ACC112 (cell line): Measurements from ENCODE around the gene TEX11.
"Not testable (repeated sequence)": the region's sequence is repeated elsewhere in the genome, so short reads cannot be mapped to it uniquely, and the experiment has no call there.

Experiments used
- H2AFZ ChIP-seq: fragments of 200-600 bp; sonication (generic); one replicate; pipeline ENCODE4 v1.6.0; 2017; ENCODE audit warnings: antibody characterized with exemption, low read length; ENCODE audit not compliant: unreplicated experiment
- H3K27ac ChIP-seq: fragments of 200-600 bp; sonication (generic); 2 replicates; pipeline ENCODE4 v1.5.1; 2014; ENCODE audit warnings: low read depth, mild to moderate bottlenecking, antibody characterized with exemption, low read length, moderate library complexity
- H3K27me3 ChIP-seq: fragments of 200-600 bp; sonication (generic); 2 replicates; pipeline ENCODE4 v1.6.1; 2014; ENCODE audit warnings: mild to moderate bottlenecking, antibody characterized with exemption, low read length, moderate library complexity, mixed read lengths; ENCODE audit not compliant: insufficient read depth
- H3K36me3 ChIP-seq: fragments of 200-600 bp; sonication (generic); 2 replicates; pipeline ENCODE4 v1.6.1; 2016; ENCODE audit warnings: mild to moderate bottlenecking, antibody characterized with exemption, low read length, moderate library complexity, mixed read lengths; ENCODE audit not compliant: insufficient read depth
- H3K4me1 ChIP-seq: fragments of 200-600 bp; sonication (generic); one replicate; pipeline ENCODE4 v1.6.1; 2016; ENCODE audit warnings: low read length, mixed read lengths; ENCODE audit not compliant: insufficient read depth, unreplicated experiment, control insufficient read depth
- H3K4me3 ChIP-seq: fragments of 200-600 bp; sonication (generic); 2 replicates; pipeline ENCODE4 v1.5.1; 2014; ENCODE audit warnings: mild to moderate bottlenecking, low read depth, low read length
- H3K79me2 ChIP-seq: fragments of 200-600 bp; sonication (generic); one replicate; pipeline ENCODE4 v1.6.0; 2016; ENCODE audit warnings: low read length; ENCODE audit not compliant: control insufficient read depth, unreplicated experiment, insufficient read depth

Gene TEX11

DNA sequence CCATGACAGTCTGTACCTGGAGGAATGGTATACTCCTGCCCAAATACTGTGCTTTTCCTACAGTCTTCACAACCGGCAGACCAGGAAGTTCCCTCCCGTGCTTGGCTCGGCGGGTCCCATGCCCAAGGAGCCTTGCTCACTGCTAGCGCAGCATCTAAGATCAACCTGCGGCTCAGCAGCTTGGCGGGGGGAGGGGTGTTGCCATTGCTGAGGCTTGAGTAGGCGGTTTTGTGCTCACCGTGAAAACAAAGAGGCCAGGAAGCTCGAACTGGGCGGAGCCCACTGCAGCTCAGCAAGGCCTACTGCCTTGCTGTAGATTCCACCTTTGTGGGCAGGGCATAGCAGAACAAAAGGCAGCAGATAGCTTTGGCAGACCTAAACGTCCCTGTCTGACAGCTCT, 152.7 kb downstream of the TEX11 start:
- no peaks in the 10 kb centered on the region for H3K4me1 ChIP-seq
- H3K4me3 ChIP-seq, result no peak overlapping the region
- no peak overlapping the region for H2AFZ ChIP-seq
- no peak overlapping the region for H3K27ac ChIP-seq
- no peaks in the 10 kb centered on the region for H3K36me3 ChIP-seq
- H3K27me3 ChIP-seq, result no peaks in the 10 kb centered on the region
- H3K79me2 ChIP-seq, result no peaks in the 10 kb centered on the region

DNA sequence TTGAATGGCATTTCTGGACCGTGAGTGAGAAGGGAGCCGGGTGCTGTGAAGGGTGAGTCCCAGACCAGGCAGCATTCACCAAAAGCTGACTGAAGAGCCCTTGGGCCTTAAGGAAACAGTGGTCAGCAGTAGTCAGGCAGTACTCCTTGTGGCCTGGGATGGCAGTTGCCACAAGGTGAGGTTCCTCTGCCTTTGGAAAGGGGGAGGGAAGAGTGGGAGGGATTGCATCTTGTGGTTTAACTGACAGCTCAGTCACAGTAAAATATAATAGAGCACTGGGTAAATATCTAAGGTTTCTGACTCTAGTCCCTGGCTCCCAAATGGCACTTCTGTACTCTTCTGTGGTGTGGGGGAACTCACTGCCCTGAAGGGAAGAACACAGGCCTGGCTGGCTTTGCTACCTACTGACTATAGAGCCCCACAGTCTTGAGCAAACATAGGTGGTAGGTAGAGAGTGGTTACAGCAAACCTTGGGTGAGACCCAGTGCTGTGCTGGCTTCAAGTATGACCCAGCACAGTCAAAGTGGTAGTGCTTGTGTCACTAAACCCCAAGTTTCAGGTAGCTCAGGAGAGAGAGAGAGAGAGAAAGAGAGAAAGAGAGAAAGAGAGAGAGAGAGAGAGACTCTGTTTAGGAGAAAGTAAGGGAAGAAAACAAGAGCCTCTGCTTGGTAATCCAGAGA, 154.2 kb downstream of the TEX11 start:
- no peak overlapping the region for H2AFZ ChIP-seq
- H3K36me3 ChIP-seq, result no peaks in the 10 kb centered on the region
- H3K79me2 ChIP-seq, result no peaks in the 10 kb centered on the region
- no peaks in the 10 kb centered on the region for H3K27me3 ChIP-seq
- no peak overlapping the region for H3K27ac ChIP-seq
- H3K4me3 ChIP-seq, result no peak overlapping the region
- H3K4me1 ChIP-seq, result no peaks in the 10 kb centered on the region

DNA sequence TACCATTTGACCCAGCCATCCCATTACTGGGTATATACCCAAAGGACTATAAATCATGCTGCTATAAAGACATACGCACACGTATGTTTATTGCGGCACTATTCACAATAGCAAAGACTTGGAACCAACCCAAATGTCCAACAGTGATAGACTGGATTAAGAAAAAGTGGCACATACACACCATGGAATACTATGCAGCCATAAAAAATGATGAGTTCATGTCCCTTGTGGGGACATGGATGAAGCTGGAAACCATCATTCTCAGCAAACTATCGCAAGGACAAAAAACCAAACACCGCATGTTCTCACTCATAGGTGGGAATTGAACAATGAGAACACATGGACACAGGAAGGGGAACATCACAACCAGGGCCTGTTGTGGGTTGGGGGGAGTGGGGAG, 174.7 kb downstream of the TEX11 start:
- not testable (repeated sequence) for H2AFZ ChIP-seq, H3K4me1 ChIP-seq, H3K4me3 ChIP-seq, H3K27ac ChIP-seq, H3K79me2 ChIP-seq, H3K27me3 ChIP-seq, H3K36me3 ChIP-seq

DNA sequence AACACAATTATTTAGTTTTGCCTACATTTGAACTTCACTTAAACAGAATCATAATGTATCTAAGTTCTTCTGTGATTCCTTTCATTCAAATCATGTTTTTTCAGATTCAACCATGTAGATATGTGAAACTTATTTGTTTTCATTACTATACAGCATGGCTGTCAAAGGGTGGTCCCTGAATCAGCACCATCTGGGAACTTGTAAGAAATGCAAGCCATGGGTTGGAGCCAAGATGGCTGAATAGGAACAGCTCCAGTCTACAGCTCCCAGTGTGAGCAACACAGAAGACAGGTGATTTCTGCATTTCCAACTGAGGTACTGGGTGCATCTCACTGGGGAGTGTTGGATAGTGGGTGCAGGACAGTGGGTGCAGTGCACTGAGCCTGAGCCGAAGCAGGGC, 180.6 kb downstream of the TEX11 start:
- not testable (repeated sequence) for H3K36me3 ChIP-seq, H3K27ac ChIP-seq, H3K79me2 ChIP-seq, H2AFZ ChIP-seq, H3K4me3 ChIP-seq, H3K4me1 ChIP-seq, H3K27me3 ChIP-seq

DNA sequence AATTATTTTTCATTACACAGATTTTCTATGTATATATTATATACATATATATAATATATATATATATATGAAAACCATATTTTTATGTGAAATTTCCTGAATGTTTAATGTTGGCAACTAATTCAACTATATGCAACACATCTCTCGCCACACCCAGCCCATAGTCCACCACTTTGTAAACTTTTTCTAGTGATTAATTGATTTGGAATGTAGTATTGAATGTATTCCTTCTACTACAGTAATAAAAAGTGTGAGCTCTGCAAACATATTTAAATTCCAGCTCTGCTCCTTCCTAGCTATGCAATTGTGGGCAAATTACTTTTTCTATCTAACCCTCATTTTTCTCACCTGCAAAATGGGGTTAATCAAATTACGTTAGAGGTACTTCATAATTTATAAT, 187.8 kb downstream of the TEX11 start:
- Histone ChIP-seq H3K27ac (no peak overlapping the region), H3K4me1 (no peaks in the 10 kb centered on the region), H3K4me3 (no peak overlapping the region), H3K27me3 (no peaks in the 10 kb centered on the region), H2AFZ (no peak overlapping the region), H3K36me3 (no peaks in the 10 kb centered on the region), H3K79me2 (no peaks in the 10 kb centered on the region)

DNA sequence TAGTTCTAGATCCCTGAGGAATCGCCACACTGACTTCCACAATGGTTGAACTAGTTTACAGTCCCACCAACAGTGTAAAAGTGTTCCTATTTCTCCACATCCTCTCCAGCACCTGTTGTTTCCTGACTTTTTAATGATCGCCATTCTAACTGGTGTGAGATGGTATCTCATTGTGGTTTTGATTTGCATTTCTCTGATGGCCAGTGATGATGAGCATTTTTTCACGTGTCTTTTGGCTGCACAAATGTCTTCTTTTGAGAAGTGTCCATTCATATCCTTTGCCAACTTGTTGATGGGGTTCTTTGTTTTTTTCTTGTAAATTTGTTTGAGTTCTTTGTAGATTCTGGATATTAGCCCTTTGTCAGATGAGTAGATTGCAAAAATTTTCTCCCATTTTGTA, 197.2 kb downstream of the TEX11 start:
- not testable (repeated sequence) for H3K27ac ChIP-seq, H3K4me1 ChIP-seq, H3K79me2 ChIP-seq, H3K27me3 ChIP-seq, H3K36me3 ChIP-seq, H2AFZ ChIP-seq, H3K4me3 ChIP-seq

DNA sequence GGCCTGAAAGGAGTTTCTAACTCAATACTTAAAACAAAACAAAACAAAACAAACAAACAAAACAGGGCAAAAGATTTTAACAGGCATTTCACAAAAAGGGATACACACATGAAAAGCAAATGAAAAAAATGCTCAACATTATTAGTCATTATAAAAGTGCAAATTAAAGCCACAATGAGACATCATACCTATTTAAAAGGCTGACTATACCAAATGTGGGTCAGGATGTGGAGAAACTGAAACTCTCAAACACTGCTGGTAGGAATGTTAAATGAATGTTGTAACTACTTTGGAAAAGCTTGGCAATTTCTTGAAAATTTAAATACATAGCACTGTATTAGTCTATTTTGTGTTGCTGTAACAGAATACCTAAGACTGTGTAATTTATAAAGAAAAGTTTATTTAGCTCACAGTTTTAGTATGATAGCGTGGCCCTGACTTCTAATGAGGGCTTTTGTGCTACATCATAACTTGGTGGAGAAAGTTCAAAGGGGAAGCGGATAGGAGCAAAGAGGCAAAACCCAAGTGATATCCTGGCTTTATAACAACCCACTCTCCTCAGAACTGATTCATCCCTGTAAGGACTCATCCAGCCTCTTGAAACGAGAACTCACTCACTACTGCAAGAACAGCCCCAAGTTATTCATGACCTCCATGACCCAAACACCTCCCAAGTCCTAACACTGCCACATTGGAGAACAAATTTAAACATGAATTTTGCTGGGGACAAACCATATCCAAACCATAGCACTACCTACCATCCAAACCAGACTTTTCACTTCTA, 214.0 kb downstream of the TEX11 start:
- H3K27ac ChIP-seq, result no peak overlapping the region
- H2AFZ ChIP-seq, result no peak overlapping the region
- H3K36me3 ChIP-seq, result no peaks in the 10 kb centered on the region
- H3K4me1 ChIP-seq, result no peaks in the 10 kb centered on the region
- H3K4me3 ChIP-seq, result no peak overlapping the region
- no peaks in the 10 kb centered on the region for H3K79me2 ChIP-seq
- no peaks in the 10 kb centered on the region for H3K27me3 ChIP-seq

DNA sequence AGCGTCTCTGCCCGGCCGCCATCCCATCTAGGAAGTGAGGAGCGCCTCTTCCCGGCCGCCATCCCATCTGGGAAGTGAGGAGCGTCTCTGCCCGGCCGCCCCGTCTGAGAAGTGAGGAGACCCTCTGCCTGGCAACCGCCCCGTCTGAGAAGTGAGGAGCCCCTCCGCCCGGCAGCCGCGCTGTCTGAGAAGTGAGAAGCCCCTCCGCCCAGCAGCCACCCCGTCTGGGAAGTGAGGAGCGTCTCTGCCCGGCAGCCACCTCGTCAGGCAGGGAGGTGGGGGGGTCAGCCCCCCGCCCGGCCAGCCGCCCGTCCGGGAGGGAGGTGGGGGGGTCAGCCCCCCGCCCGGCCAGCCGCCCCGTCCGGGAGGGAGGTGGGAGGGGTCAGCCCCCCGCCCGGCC, 229.1 kb downstream of the TEX11 start:
- H3K36me3 ChIP-seq, H2AFZ ChIP-seq, H3K27ac ChIP-seq, H3K79me2 ChIP-seq, H3K4me3 ChIP-seq, H3K4me1 ChIP-seq, H3K27me3 ChIP-seq: not testable (repeated sequence)

DNA sequence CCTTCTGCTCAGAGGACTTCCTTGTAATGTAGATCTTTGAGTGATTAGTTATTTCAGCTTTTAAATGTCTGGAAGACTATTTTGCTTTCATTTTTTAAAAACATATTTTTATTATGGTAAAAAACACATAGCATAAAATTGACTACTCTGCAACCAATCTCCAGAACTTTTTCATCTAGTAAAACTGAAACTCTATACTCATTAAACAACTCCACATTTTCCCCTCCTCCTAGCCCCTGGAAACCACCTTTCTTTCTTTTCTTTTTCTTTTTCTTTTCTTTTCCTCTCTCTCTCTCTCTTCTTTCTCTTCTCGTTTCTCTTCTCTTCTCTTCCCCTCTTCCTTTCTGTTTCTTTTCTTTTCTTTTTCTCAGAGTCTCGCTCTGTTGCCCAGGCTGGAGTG, 233.2 kb downstream of the TEX11 start:
- Histone ChIP-seq H3K27me3 (peaks cover under 1% of the 10 kb centered on the region; the same call in 1 of the 2 replicates), H3K4me1 (no peaks in the 10 kb centered on the region), H3K4me3 (no peak overlapping the region), H2AFZ (no peak overlapping the region), H3K27ac (no peak overlapping the region), H3K36me3 (no peaks in the 10 kb centered on the region), H3K79me2 (no peaks in the 10 kb centered on the region)

DNA sequence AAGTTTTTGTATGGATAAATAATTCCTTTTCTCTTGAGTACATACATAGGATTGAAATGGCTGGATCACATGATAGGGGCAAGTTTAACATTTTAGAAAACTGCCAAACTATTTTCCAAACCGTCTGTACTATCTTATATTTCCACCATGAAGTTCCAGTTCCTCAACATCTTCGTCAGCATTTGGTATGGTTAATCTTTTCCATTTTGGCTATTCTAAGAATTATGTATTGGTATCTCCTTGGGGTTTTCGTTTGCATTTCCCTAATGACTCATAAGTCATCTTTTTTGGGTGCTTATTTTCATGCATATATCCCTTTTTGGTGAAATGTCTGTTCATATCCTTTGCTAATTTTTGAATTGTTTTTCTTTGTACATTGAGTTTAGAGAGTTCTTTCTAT, 236.2 kb downstream of the TEX11 start:
- H3K79me2 ChIP-seq, result no peaks in the 10 kb centered on the region
- no peak overlapping the region for H3K27ac ChIP-seq

DNA sequence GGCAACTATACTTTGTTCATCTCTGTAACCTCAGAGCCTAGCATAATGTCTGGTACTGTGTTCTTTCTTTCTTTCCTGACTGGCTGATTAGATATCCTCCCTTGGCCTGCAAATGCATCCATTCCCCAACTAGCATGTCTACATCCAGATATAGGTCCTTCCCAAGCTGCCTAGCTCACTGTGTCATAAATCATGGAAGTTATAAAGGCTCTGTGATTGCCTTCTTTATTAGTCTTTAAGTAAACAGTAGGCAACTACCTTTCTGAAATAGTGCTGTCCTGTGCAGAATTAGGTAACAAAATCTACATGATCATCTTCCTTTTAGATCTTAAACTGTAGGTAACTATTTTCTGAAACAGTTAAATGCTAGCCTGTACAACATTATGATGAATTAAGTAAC, 239.4 kb downstream of the TEX11 start:
- H3K79me2 ChIP-seq, result no peaks in the 10 kb centered on the region
- H3K27me3 ChIP-seq, result peaks cover 8% of the 10 kb centered on the region; the same call in 1 of the 2 replicates
- H3K4me3 ChIP-seq, result no peak overlapping the region
- no peaks in the 10 kb centered on the region for H3K36me3 ChIP-seq
- no peaks in the 10 kb centered on the region for H3K4me1 ChIP-seq
- H2AFZ ChIP-seq, result no peak overlapping the region
- H3K27ac ChIP-seq, result no peak overlapping the region

More for the DNA sequence above, 236.2 kb downstream of the TEX11 start:
- Histone ChIP-seq H3K36me3 (no peaks in the 10 kb centered on the region), H3K4me1 (no peaks in the 10 kb centered on the region), H3K27me3 (peaks cover 8% of the 10 kb centered on the region; the same call in 1 of the 2 replicates), H3K4me3 (no peak overlapping the region), H2AFZ (no peak overlapping the region)
